ENCODE results near the gene NSF. TPM values are rescaled to one million over a fixed set of nuclear protein-coding genes. Genes with fewer than 3 reads are reported as not detected.

NSF gene
- polyA plus RNA-seq, 12 donors: 16.9 to 27.1 (median 23.4) TPM; not detected in 1

DNA sequence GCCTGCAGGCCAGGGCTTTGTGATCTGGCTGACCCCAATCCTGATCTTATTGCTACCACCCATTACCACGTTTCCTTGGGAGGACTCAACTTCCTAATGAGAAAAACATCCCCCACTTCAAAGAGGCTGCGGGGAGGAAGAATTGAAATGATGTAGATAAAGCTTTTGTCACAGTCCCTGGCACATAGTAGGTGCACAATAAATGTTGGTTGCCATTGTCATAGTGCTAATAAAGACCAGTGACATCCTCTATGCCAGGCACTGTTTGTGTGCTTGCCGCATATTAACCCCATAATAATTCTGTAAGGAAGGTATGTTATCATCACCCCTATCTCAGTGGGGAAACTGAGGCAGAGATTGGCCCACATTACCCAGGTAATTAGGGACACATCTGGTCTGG is 205.6 kb downstream of the NSF start:
- no peak for DNase-seq

GRCh38 chr17:46796524-46796923 is 206.1 kb downstream of the NSF start:
- DNase-seq: no peak

- DNase-seq: no peak
These were observed 206.6 kb downstream of the NSF start for GRCh38 chr17:46796956-46797530.

DNA sequence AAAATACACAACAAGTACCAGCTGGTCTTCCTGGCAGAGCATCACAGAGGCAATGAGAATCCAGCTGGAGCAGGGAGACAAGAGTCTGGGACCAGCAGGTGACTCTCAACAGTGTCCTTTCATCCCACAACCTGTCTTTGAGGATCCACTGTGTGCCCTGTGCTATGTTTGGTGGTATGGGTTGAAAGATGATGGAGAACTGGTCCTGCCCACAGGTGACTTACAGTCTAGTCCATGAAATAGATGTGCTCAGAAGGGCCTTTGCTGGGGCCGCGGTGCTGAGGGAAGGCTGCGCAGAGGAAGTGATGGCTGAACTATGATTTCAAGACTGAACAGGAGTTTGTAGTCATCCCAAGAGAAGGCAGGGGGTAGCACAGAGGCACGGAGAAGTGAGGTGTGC is 210.1 kb downstream of the NSF start:
- no peak for DNase-seq

GRCh38 chr17:46802800-46803199 is 212.3 kb downstream of the NSF start:
- DNase-seq: no peak

GRCh38 chr17:46803544-46803943 is 213.1 kb downstream of the NSF start:
- no peak for DNase-seq

- no peak for DNase-seq
These were observed 215.3 kb downstream of the NSF start for GRCh38 chr17:46805771-46806170.

Other genes with a start within 250 kb of the NSF start
- gene ARL17B, start 228.9 kb upstream of the NSF start, polyA plus RNA-seq (ENCODE audit: insufficient read length in 12 of 12): 10 to 100 TPM in 6 of 12 donors, 1 to 10 TPM in 4, not detected in 2; 5.0 to 18.6 (median 12.4) TPM
- gene LRRC37A2, start 78.2 kb upstream of the NSF start, polyA plus RNA-seq (ENCODE audit: insufficient read length in 12 of 12): 10 to 100 TPM in 11 of 12 donors, not detected in 1; 14.5 to 49.0 (median 21.5) TPM
- 10 to 100 TPM in 11 of 12 donors, not detected in 1; 13.1 to 38.7 (median 17.7) TPM for gene ARL17A, start 11.0 kb upstream of the NSF start, polyA plus RNA-seq (ENCODE audit: insufficient read length in 12 of 12)
- gene WNT3, start 228.0 kb downstream of the NSF start, polyA plus RNA-seq (ENCODE audit: insufficient read length in 12 of 12): 10 to 100 TPM in 2 of 12 donors, 1 to 10 TPM in 9, not detected in 1; 2.3 to 26.7 (median 3.0) TPM